Stomach (tissue), 4 donors: ENCODE results near the gene UBTD1.

ENCODE experiments used
- CTCF ChIP-seq, 7 experiments: fragments of 450-650 bp in 4 of 7; fragments of 200-600 bp in 3 of 7; sonication (generic) in 3 of 7; IDR thresholded peaks; one replicate each; pipeline ENCODE4 v1.5.1; 2016 to 2019; ENCODE audit warnings: antibody characterized with exemption in 7 of 7, control low read depth in 2 of 7, mild to moderate bottlenecking in 1 of 7
- POLR2A ChIP-seq, 4 donors: fragments of 450-650 bp; IDR thresholded peaks; one replicate each; pipeline ENCODE4 v1.6.1; 2016; ENCODE audit warnings: antibody characterized with exemption in 4 of 4, control low read depth in 2 of 4, mild to moderate bottlenecking in 1 of 4, moderate library complexity in 1 of 4

- TF ChIP-seq CTCF (IDR thresholded peaks at IDR 0.05) (no peak), POLR2A (IDR thresholded peaks at IDR 0.05) (no peak)
Observed at GRCh38 chr10:97580421-97581367, 82.0 kb downstream of the UBTD1 start.
